Esophagus muscularis mucosa (tissue), 4 donors: Measurements from ENCODE around the gene PLA2G10. TPM values are rescaled to one million over a fixed set of nuclear protein-coding genes. Genes with fewer than 3 reads are reported as not detected.
A peak's percentile ranks its signal among the peaks of the same experiment; 100 is the strongest.

Source experiments
- DNase-seq: peaks from one replicate; pipeline ENCODE4 v3.0.0-alpha.2; 2017; ENCODE audit errors: extremely low spot score
- H3K27ac ChIP-seq, 4 donors: fragments of 200-600 bp; sonication (generic); replicated peaks in 1 of 4; 1 replicate in 3 of 4; 2 replicates in 1 of 4; pipeline ENCODE4 v1.5.1; 2016 to 2019; ENCODE audit warnings: mild to moderate bottlenecking in 1 of 4
- H3K27me3 ChIP-seq, 4 donors: fragments of 200-600 bp; sonication (generic); one replicate each; pipeline versions ENCODE4 v1.5.1 to v1.6.0; 2016 to 2019
- H3K36me3 ChIP-seq, 4 donors: fragments of 200-600 bp; sonication (generic); one replicate each; pipeline ENCODE4 v1.5.1; 2016 to 2019
- H3K4me1 ChIP-seq, 4 donors: fragments of 200-600 bp; sonication (generic); one replicate each; pipeline ENCODE4 v1.5.1; 2016 to 2019
- H3K4me3 ChIP-seq, 4 donors: fragments of 200-600 bp; sonication (generic); 1 replicate in 2 of 4; 2 replicates in 2 of 4; pipeline ENCODE4 v1.5.1; 2016 to 2019; ENCODE audit warnings: mild to moderate bottlenecking in 4 of 4, moderate library complexity in 1 of 4
- H3K9me3 ChIP-seq, 4 donors: fragments of 200-600 bp; sonication (generic); 1 replicate in 3 of 4; 2 replicates in 1 of 4; pipeline ENCODE4 v1.5.1; 2016 to 2019
- EP300 ChIP-seq: sonication (generic); formaldehyde crosslinking; IDR thresholded peaks from one replicate; pipeline ENCODE4 v1.6.1; 2017; ENCODE audit warnings: antibody characterized with exemption
- POLR2A ChIP-seq: fragments of 450-650 bp; IDR thresholded peaks from one replicate; pipeline ENCODE4 v1.6.1; 2017; ENCODE audit warnings: antibody characterized with exemption, moderate library complexity, mild to moderate bottlenecking, low read depth
- POLR2AphosphoS5 ChIP-seq, 2 donors: sonication (generic); formaldehyde crosslinking; IDR thresholded peaks; one replicate each; pipeline ENCODE4 v1.6.1; 2017; ENCODE audit warnings: antibody characterized with exemption in 2 of 2
- WGBS: methylation state at CpG from one replicate; pipeline ENCODE4 v1.1.5; 2018; 5-methylcytosine and 5-hydroxymethylcytosine counted together
- intact Hi-C: fragments of 100-400 bp; cut with DNase I; formaldehyde crosslinking; loops from one replicate; pipeline ENCODE4 v1.15.1; 2023
- small RNA-seq, 3 donors: library from RNA; depleted of rRNA; stranded (forward); fragments of <200 nt; gene quantifications; one replicate each; pipeline ENCODE3, GENCODE V24; 2016
- total RNA-seq, 4 donors: library from RNA; depleted of rRNA; stranded (reverse); fragments of >200 nt; gene quantifications; one replicate each; pipeline versions ENCODE4 v1.1.0 to v1.2.1, GENCODE V29; 2016
- TF ChIP-seq, protein P1 (sequence below), 3 experiments: fragments of 200-600 bp in 2 of 3; fragments of 450-650 bp in 1 of 3; sonication (generic) in 2 of 3; IDR thresholded peaks; one replicate each; pipeline ENCODE4 v1.5.1; 2017 to 2019; ENCODE audit warnings: antibody characterized with exemption in 3 of 3, mild to moderate bottlenecking in 2 of 3, moderate library complexity in 1 of 3

Gene PLA2G10
- total RNA-seq, 4 donors from 2014 or later: not detected

DNA sequence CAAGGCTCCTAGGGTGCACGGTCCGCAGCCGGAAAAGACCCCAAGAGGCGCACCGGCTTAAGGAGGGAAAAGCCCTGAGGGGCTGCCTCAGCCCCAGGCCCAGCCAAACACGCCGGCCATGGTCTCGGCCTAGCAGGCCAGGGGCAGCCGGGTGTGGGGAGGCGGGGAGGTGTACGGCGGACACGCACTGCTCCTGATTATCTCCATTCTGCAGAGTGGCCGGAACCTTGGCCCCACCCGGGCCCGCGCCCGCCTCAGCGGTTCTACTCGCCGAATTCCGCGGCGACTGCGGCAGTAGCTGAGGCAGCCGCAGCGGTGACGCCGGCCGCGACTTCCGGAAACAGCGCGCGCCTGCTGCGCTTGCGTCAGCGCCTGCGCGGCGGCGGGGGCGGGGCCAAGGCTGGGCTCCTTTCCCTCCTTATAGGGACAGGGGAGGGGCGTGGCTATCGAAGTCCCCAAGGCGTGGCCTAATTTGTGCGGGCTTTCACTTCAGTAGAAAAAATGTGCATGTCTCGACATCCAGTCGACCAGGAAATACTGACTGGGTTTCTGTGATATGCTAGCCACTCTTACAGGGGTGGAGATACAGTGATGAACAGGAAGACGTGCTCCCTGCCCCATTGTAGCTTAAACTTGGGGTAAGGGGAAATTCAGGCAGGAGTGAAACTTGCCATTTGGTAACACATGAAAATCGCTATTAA, 64.0 kb downstream of the PLA2G10 start, which contains the start of gene PARN:
TSS of gene PARN (minus strand) at position 342 of the 701 bp plus-strand sequence. CDS start at position 207, 135 bp downstream.
- peak within 1 kb of the TSS; percentile 75 to 89 (median 83) for H3K4me3 ChIP-seq
- DNase-seq: peak; percentile 99
- H3K27me3 ChIP-seq: no peaks in the 10 kb centered on the region
- intact Hi-C loops: no loop called here
- H3K4me1 ChIP-seq: peaks cover 36 to 61% (median 50%) of the 10 kb centered on the region in 4 donors
- no peaks in the 10 kb centered on the region for H3K9me3 ChIP-seq
- 12% methylated on average over 4 of the region's 51 CpGs for WGBS
- H3K36me3 ChIP-seq: peaks cover 14 to 31% (median 29%) of the 10 kb centered on the region in 4 donors
- TF ChIP-seq EP300 (no peak), POLR2A (peak; percentile 94), POLR2AphosphoS5 (IDR thresholded peaks at IDR 0.05) (peak; percentile 99)
- TF ChIP-seq, protein P1, sequence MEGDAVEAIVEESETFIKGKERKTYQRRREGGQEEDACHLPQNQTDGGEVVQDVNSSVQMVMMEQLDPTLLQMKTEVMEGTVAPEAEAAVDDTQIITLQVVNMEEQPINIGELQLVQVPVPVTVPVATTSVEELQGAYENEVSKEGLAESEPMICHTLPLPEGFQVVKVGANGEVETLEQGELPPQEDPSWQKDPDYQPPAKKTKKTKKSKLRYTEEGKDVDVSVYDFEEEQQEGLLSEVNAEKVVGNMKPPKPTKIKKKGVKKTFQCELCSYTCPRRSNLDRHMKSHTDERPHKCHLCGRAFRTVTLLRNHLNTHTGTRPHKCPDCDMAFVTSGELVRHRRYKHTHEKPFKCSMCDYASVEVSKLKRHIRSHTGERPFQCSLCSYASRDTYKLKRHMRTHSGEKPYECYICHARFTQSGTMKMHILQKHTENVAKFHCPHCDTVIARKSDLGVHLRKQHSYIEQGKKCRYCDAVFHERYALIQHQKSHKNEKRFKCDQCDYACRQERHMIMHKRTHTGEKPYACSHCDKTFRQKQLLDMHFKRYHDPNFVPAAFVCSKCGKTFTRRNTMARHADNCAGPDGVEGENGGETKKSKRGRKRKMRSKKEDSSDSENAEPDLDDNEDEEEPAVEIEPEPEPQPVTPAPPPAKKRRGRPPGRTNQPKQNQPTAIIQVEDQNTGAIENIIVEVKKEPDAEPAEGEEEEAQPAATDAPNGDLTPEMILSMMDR (IDR thresholded peaks at IDR 0.05): no peak
- H3K27ac ChIP-seq: peak within 1 kb of the TSS; percentile 88 to 94 (median 90)

DNA sequence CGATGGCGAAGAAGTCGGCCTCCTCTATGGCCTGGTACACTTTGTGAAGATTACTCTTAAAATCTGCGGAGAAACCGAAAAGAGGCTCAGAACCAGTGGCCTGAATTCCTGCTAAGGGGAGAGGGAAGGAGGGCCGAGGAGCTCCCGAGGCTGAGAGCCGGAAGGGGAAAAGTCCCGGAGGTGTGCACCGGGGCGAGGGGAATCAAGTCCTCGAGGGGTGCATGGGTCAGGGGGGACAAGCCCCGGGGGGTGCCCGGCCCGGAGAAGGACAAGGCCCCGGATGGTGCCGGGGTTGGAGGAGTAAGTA, 64.5 kb downstream of the PLA2G10 start:
- Histone ChIP-seq H3K27me3 (no peaks in the 10 kb centered on the region), H3K4me3 (peak overlapping the region; percentile 75 to 89 (median 83)), H3K4me1 (peaks cover 32 to 56% (median 45%) of the 10 kb centered on the region in 4 donors), H3K9me3 (no peaks in the 10 kb centered on the region), H3K36me3 (peaks cover 19 to 36% (median 34%) of the 10 kb centered on the region in 4 donors), H3K27ac (peak overlapping the region; percentile 88 to 94 (median 90))
- WGBS: 4% methylated on average over 16 of the region's 17 CpGs
- intact Hi-C loops: no loop called here
- DNase-seq: no peak
- TF ChIP-seq POLR2AphosphoS5 (IDR thresholded peaks at IDR 0.05) (no peak), EP300 (no peak), POLR2A (no peak)
- TF ChIP-seq, protein P1 (IDR thresholded peaks at IDR 0.05): no peak

DNA sequence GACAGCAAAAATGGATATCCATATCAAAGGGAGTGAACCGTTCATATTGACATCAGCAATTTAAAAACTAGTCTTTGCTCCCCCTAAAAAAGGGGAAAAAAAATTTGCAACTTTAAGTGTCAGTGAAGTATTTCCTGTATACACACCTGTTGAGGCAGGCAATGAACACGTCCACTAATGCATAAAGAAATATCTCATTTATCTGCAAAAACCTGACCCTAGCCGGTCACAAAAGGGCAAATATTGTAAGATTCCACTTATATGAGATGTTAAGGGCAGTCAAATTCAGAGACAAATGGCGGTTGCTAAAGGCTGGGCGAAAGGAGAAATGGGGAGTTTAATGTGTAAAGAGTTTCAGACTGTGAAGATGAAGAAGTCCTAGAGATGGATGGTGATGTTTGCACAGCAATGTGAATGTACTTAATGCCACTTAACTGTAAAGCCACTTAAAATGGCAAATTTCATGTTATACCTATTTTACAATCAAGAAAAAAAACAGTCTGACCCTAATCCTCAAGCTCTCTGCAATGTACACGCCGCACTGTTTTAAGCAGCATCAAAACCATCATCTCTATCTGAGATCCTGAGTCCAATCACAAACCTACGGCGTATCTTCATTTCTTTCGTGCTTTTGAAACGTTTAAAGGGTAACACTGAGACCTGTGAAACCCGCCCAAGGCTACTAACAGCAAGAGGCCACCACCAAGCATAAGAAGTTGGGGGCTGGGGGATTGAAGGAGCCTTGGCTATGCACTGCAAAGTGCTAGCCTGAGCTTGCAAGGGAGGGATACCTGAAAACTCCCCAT, 65.1 kb downstream of the PLA2G10 start:
- H3K36me3 ChIP-seq: peaks cover 24 to 42% (median 39%) of the 10 kb centered on the region in 4 donors
- intact Hi-C loops: no loop called here
- H3K27ac ChIP-seq: peak overlapping the region; percentile 88 to 94 (median 90)
- no peaks in the 10 kb centered on the region for H3K9me3 ChIP-seq
- peaks cover 27 to 50% (median 39%) of the 10 kb centered on the region in 4 donors for H3K4me1 ChIP-seq
- WGBS: 55% methylated on average over 12 of the region's 12 CpGs
- no peak for DNase-seq
- TF ChIP-seq POLR2A: no peak
- no peak for TF ChIP-seq EP300
- TF ChIP-seq, protein P1 (IDR thresholded peaks at IDR 0.05): no peak
- no peaks in the 10 kb centered on the region for H3K27me3 ChIP-seq
- peak overlapping the region; percentile 75 to 89 (median 83) for H3K4me3 ChIP-seq

DNA sequence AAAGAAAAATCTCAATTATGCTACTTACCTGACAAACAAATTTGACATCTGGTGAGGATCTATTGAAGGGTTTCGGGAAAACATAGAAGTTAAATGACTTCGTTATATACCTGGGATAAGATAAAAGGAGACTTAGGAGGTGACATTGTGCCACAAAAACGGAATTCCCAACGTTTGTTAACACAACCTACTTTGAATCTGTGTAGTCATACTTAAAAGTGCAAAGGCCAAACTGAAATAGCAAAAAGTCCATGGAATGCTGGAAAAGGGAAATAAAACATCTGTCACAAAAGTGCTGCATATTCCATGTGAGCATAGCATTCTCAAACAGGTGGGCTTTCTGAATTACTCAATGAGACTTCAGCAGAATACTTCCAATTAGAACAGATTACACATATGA, 67.0 kb downstream of the PLA2G10 start:
- H3K4me1 ChIP-seq: peaks cover 21 to 39% (median 31%) of the 10 kb centered on the region in 4 donors
- 90% methylated on average over 4 of the region's 4 CpGs for WGBS
- H3K27me3 ChIP-seq: no peaks in the 10 kb centered on the region
- H3K9me3 ChIP-seq: no peaks in the 10 kb centered on the region
- no peak overlapping the region for H3K27ac ChIP-seq
- intact Hi-C loops: no loop called here
- no peak overlapping the region for H3K4me3 ChIP-seq
- TF ChIP-seq POLR2A: no peak
- TF ChIP-seq EP300: no peak
- TF ChIP-seq, protein P1 (IDR thresholded peaks at IDR 0.05): no peak
- TF ChIP-seq POLR2AphosphoS5 (IDR thresholded peaks at IDR 0.05): no peak
- H3K36me3 ChIP-seq: peaks cover 42 to 61% (median 58%) of the 10 kb centered on the region in 4 donors
- DNase-seq: no peak

Small RNA genes within 50 kb of the gene (small RNA-seq; reads per million reads assigned to genes)
- gene RNU7-125P: 0 reads per million in 3 donors

Other genes starting within 250 kb of the PLA2G10 start
- 10 to 100 TPM; 32.6 to 43.5 (median 36.1) TPM for gene PARN, start 64.0 kb downstream of the PLA2G10 start, total RNA-seq
- 10 to 100 TPM; 39.1 to 59.8 (median 54.7) TPM for gene BFAR, start 61.4 kb downstream of the PLA2G10 start, total RNA-seq
- under 1 TPM in 3 of 4 donors, not detected in 1; 0.69 to 0.84 (median 0.83) TPM for gene NPIPA3, start 9.1 kb upstream of the PLA2G10 start, total RNA-seq
- 1 to 10 TPM in 2 of 4 donors, under 1 TPM in 1, not detected in 1; 0.99 to 3.8 (median 2.5) TPM for gene NPIPA2, start 48.2 kb upstream of the PLA2G10 start, total RNA-seq
- gene NOMO1, start 139.4 kb upstream of the PLA2G10 start, total RNA-seq: 10 to 100 TPM; 36.5 to 72.1 (median 49.7) TPM
- gene NPIPA1, start 243.1 kb upstream of the PLA2G10 start, total RNA-seq: 100 to 1,000 TPM in 1 of 4 donors, 10 to 100 TPM in 3; 69.6 to 118 (median 85.0) TPM